ENCODE measurements around the gene IGSF21.

IGSF21 gene

DNA sequence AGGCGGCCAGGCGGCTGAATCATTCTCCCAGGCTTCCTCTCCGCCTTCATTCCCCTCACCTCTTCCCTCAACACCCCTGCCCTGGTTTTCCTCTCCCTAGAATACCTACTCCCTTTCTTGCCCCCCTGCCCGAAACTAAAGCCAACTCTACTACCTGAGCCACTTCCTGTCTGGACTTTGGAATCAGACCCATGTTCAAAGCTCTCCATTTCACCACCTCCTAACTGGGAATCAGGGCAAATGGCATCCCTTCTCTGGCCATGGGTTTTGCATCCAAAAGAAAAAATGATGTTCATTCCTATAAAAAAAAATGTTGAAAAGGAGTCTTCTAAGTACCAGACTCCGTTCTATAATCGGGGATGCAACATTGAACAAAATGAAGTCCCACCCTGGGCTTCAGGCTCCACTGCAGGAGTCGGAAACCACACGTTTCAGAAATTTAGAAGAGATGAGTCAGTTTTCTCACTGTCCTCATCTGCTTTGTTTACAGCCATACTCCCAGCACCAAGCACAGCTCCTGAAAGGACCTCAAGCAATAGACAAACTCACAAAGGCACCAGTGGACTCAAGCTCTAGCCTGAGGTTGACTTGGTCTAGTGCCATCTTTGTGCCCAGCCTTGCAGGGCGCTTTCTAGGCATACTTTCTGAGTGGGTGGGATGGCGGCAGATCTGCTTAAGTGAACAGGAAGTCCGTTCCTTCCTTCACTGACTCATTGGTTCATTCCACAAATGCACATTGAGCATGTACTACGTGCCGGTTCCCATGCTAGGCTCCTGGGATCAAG is 176.2 kb downstream of the IGSF21 start:
- H3K27ac ChIP-seq = no peak overlapping the region
- TF ChIP-seq, protein P1, sequence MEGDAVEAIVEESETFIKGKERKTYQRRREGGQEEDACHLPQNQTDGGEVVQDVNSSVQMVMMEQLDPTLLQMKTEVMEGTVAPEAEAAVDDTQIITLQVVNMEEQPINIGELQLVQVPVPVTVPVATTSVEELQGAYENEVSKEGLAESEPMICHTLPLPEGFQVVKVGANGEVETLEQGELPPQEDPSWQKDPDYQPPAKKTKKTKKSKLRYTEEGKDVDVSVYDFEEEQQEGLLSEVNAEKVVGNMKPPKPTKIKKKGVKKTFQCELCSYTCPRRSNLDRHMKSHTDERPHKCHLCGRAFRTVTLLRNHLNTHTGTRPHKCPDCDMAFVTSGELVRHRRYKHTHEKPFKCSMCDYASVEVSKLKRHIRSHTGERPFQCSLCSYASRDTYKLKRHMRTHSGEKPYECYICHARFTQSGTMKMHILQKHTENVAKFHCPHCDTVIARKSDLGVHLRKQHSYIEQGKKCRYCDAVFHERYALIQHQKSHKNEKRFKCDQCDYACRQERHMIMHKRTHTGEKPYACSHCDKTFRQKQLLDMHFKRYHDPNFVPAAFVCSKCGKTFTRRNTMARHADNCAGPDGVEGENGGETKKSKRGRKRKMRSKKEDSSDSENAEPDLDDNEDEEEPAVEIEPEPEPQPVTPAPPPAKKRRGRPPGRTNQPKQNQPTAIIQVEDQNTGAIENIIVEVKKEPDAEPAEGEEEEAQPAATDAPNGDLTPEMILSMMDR (conservative IDR thresholded peaks at IDR 0.05) = no peak
- TF ChIP-seq ZFX (IDR thresholded peaks at IDR 0.05) = no peak

DNA sequence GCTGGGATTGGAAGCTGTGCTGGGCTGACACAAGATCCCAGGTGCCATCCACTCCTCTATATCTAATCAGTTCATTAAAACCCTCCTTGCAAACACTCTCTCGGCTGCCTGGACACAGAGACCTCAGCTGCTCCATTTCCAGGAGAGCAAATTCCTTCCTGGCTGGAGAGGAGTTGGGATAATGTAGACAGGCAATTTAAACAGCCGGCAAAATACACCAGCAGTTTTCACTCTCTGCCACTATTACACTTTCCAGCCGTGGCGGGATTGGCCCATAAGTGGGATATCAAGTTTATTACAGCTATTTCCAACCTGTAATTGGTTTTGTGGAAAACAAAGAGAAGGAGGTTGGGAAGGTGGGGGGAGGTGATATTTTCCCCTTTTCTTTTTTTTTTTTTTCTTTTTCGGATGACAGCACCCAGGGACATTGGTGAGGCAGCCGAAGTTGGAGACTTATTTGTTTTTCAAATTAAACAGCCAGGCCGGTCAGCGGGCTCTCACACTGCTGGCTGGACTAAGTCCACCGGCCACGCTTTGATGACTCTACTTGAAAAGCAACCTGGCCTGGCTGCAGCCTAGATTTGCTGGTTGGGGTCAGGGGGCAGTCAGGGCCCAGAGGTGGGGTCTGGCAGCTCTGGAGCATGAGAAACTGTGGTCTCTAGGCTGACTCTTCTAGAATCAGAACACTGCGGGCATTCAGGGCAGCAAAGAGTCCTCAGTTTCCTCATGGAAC is 177.4 kb downstream of the IGSF21 start:
- no peak for TF ChIP-seq ZFX (IDR thresholded peaks at IDR 0.05)
- TF ChIP-seq, protein P1 (conservative IDR thresholded peaks at IDR 0.05) = no peak
- H3K27ac ChIP-seq = no peak overlapping the region

DNA sequence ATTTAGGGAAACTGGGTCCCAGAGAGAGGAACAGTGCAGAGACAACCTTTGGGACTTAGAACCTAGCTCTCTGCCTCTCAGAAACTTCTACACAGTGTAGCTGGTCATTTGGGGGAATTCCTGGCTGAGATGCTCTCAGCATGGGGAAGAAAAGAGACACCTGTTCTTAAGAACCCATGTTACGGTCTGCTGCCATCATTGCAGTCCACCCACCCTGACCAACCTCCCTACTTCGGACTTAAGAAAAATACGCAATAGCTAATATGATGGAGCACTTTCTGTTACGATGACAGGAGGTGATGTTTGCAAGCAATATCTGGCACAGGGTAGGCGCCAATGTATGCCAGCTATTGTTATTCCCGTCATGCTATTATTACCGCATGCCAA is 177.9 kb downstream of the IGSF21 start:
- no peak overlapping the region for H3K27ac ChIP-seq
- TF ChIP-seq ZFX (IDR thresholded peaks at IDR 0.05) = no peak
- TF ChIP-seq, protein P1 (conservative IDR thresholded peaks at IDR 0.05) = no peak

DNA sequence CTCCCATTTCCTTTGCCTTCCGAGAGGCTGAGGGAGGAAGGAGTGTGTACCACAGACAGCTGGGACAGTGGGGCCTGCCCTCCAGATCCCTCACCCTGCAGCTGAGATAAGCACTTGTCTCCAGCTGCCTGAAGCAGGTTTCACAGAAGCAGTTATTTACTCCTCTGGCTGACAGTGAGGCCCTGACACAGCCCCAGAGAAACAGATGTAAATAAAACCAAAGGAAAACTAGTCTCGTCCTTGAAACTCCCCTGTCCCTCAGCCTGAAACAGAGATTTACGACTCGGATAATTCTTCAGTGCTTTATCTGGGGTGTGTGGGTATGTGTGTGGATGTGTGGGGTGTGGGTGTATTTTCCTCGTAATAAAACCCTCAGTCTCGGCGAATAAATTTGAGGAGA is 181.1 kb downstream of the IGSF21 start:
- no peak overlapping the region for H3K27ac ChIP-seq
- TF ChIP-seq, protein P1 (conservative IDR thresholded peaks at IDR 0.05) = no peak
- TF ChIP-seq ZFX (IDR thresholded peaks at IDR 0.05) = no peak

DNA sequence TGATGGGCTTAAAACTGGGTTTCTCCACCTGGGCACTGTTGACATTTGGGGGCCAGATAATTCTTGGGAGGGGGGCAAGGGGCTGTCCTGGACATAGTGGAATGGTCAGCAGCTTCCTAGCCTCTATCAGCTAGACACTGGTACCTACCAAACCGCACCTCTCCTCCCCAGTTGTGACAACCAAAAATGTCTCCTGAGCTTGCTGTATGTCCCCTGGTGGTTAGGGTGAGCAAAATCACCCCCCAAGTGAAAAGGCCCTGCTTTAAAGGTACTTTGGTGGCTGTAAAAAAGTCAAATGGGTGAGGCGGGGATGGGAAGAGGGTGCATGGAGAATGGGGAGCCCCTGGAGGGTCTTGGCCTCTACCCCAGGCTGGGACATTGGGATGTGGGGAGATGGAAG is 182.0 kb downstream of the IGSF21 start:
- no peak overlapping the region for H3K27ac ChIP-seq
- no peak for TF ChIP-seq ZFX (IDR thresholded peaks at IDR 0.05)
- TF ChIP-seq, protein P1 (conservative IDR thresholded peaks at IDR 0.05) = no peak; the same call in 1 of the 2 replicates

DNA sequence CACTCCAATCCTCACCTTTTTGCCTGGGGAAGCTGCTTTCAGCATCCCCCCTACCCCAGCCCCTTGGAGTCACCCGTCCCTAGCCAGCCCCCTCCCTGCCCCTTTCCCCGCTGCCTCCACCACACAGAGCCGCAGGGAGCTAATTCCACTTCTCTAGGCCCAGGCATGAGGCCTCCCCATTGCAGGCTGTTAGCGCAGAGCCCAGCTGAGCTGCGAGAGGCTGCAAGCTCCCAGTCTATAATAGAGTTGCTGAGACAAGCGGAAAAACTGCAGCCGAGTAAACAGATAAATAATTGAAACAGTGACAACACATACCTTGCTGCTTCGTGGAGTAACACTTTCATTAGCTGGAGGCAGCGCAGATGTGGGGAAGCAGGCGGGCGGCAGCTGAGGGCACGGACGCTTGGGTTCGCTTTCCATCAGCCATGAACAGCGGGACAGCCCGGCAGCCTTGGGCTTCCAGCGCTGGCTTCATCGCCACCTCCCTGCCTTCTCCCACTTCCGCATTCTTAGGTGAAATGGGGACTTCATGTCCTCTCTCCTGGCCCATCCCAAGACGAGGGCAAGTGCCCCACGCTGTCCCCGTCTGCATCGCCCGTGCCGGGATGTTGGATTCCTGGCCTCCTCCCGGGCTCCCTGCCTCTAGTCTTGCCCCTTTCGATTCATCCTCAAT is 183.3 kb downstream of the IGSF21 start:
- TF ChIP-seq, protein P1 (conservative IDR thresholded peaks at IDR 0.05) = no peak
- TF ChIP-seq ZFX (IDR thresholded peaks at IDR 0.05) = no peak
- no peak overlapping the region for H3K27ac ChIP-seq

DNA sequence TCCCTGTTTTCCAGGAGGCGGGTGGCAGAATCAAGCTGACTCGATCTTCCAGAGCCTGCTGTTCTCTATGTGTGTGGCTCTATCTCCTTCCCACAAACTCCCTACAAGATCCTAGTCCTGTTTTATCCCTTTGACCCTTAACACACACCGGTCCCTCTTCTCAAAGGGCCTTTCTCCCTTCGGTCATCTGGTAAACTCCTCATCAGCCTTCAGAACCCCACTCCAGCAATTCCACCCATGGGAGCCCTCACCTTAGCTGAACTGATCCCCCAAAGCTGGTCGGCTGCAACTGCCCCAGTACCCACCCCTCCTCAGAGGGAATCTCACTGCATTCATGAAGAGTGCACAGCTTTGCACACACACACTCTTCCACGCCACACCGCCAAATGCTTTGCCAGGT is 184.9 kb downstream of the IGSF21 start:
- TF ChIP-seq, protein P1 (conservative IDR thresholded peaks at IDR 0.05) = no peak
- no peak for TF ChIP-seq ZFX (IDR thresholded peaks at IDR 0.05)
- no peak overlapping the region for H3K27ac ChIP-seq
